Measurements from ENCODE around the gene SLC4A1.

SLC4A1 gene

DNA sequence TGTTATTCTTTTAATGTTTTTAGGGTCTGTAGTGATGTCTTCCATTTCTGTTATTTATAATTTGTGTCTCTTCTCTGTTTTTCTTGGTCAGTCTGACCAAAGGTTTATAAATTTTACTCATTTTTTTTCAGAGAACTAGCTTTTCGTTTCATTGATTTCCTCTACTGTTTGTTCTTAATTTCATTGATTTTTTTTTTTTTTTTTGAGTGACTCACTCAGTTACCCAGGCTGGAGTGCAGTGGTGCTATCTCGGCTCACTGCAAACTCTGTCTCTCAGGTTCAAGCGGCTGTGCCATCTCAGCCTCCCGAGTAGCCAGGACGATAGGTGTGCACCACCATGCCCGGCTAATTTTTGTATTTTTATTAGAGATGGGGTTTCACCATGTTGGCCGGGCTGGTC lies 35.9 kb downstream of the SLC4A1 start:
- in situ Hi-C loops (cut with HindIII; ENCODE audit: low pct_ligation_motif_present, low sequenced_read_pairs), result no loop called here
- no peak for DNase-seq
- no peak overlapping the region for H3K27ac ChIP-seq
- no peak overlapping the region for H3K4me3 ChIP-seq (ENCODE audit: low read depth, low read length)
- no peaks in the 10 kb centered on the region for H3K27me3 ChIP-seq (replicated peaks)
- no peaks in the 10 kb centered on the region for H3K36me3 ChIP-seq (replicated peaks)
- TF ChIP-seq, protein P1, sequence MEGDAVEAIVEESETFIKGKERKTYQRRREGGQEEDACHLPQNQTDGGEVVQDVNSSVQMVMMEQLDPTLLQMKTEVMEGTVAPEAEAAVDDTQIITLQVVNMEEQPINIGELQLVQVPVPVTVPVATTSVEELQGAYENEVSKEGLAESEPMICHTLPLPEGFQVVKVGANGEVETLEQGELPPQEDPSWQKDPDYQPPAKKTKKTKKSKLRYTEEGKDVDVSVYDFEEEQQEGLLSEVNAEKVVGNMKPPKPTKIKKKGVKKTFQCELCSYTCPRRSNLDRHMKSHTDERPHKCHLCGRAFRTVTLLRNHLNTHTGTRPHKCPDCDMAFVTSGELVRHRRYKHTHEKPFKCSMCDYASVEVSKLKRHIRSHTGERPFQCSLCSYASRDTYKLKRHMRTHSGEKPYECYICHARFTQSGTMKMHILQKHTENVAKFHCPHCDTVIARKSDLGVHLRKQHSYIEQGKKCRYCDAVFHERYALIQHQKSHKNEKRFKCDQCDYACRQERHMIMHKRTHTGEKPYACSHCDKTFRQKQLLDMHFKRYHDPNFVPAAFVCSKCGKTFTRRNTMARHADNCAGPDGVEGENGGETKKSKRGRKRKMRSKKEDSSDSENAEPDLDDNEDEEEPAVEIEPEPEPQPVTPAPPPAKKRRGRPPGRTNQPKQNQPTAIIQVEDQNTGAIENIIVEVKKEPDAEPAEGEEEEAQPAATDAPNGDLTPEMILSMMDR (IDR thresholded peaks at IDR 0.05; ENCODE audit: low read depth, low read length, missing control alignments), result no peak

DNA sequence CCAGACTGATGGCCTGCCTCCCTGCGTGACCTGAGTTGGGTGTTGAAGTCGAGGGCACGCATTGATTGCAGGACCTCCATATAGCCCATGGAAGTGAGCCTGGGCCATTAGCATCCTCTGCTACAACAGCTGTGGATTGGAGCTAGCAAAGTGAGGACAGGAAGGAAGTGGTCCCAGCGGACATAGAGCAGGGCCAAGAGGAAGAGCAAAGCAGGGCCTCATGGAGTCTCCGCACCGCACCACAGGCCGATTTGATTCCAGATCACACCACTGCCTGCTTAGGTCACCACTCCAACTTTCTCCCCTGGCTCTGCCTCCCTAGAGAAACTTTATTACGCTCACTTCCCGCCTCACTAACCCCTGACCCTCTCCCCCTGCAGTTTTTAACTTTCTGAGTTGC lies 37.8 kb downstream of the SLC4A1 start:
- TF ChIP-seq, protein P1 (IDR thresholded peaks at IDR 0.05; ENCODE audit: low read depth, low read length, missing control alignments), result no peak

DNA sequence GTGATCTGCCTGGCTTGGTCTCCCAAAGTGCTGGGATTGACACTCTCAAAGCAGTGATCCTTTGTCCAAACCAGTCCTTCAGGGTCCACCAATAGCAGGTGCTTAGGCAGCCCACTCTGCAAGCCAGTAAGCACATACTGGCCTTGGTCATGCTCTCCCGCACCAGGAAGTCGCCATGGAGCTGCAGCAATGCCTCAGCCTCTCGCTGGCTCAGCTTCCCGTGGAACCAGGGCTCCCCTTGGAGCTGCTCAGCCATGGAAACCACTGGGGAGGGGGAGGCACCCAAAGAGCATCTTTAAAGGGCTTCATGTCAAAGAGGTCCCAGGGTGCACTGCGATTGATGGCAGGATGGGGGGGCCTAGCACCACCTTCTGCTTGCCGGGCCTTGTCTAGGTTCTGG lies 38.8 kb downstream of the SLC4A1 start:
- H3K27ac ChIP-seq, result no peak overlapping the region

More for the DNA sequence above, 37.8 kb downstream of the SLC4A1 start:
- Histone ChIP-seq H3K36me3 (replicated peaks) (no peaks in the 10 kb centered on the region), H3K27me3 (replicated peaks) (no peaks in the 10 kb centered on the region), H3K4me3 (ENCODE audit: low read depth, low read length) (no peak overlapping the region), H3K27ac (no peak overlapping the region)
- in situ Hi-C loops (cut with HindIII; ENCODE audit: low pct_ligation_motif_present, low sequenced_read_pairs), result no loop called here
- no peak for DNase-seq

DNA sequence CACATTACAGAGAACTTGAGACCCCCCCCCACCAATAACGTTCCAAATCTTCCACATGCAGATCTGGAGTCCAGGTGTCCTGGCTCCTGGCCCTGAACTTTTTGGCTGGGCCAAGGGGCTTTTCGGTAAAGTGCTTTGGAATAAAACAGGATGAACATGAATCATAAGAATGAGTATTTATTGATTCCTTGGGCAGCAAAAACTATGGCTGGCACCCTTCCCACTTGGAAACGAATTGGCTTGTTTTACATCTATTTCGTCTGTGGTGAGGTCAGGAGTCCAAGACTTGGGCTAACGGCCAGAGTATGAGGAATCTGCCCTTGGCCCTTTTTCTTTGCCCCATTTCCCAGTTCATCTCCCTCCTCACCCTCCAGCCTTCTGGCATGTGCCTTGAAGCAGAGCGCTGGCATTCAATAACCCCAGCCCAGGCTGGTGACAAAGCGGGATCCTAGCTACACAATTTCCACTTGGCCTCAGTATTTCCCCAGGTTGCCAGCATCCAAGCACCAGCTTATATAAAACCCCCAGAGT lies 44.3 kb downstream of the SLC4A1 start:
- peaks cover 2% of the 10 kb centered on the region for H3K36me3 ChIP-seq (replicated peaks)
- TF ChIP-seq, protein P1 (IDR thresholded peaks at IDR 0.05; ENCODE audit: low read depth, low read length, missing control alignments), result no peak
- no peak for DNase-seq
- no peak overlapping the region for H3K27ac ChIP-seq
- in situ Hi-C loops (cut with HindIII; ENCODE audit: low pct_ligation_motif_present, low sequenced_read_pairs), result no loop called here
- H3K4me3 ChIP-seq (ENCODE audit: low read depth, low read length), result no peak overlapping the region
- no peaks in the 10 kb centered on the region for H3K27me3 ChIP-seq (replicated peaks)

More for the DNA sequence above, 38.8 kb downstream of the SLC4A1 start:
- no peak overlapping the region for H3K4me3 ChIP-seq (ENCODE audit: low read depth, low read length)
- no peaks in the 10 kb centered on the region for H3K36me3 ChIP-seq (replicated peaks)
- in situ Hi-C loops (cut with HindIII; ENCODE audit: low pct_ligation_motif_present, low sequenced_read_pairs), result no loop called here
- H3K27me3 ChIP-seq (replicated peaks), result no peaks in the 10 kb centered on the region
- no peak for DNase-seq
- TF ChIP-seq, protein P1 (IDR thresholded peaks at IDR 0.05; ENCODE audit: low read depth, low read length, missing control alignments), result no peak

DNA sequence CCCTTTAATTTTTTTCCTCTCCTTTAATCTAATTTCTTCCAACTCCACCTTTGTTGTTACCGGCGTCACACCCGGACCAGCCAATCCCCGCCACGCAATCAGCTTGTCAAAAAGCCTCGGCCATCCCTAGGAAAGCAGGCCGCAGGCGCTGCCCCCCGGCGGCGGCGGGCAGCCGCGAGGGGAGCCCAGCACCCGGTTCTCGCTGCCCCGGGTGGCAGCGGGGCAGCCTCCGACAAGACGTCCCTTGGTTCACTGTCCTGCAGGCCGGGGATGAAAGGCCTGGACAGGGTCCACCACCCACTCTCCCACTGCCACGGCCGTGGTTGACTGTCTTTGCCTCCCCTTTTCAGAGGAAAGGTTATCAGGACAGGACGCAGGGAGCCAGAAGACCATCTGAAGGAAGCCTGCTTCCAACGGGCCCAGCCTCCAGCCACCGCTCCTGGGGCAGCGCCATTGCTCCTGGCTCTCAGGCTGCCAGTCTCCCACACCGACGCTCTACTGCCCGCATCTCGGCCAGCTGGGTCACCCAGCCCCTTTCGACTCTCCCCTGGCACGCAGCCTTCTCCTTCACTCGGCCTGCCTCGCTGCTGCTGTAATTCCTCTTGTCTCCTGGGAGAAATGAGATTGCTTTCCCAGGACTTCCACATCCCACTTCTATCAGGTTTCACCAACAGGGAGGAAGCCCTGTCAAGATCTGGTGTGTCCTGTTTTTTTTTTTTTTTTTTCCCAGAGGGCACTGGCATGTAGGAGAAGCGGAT lies 45.6 kb downstream of the SLC4A1 start:
- H3K4me3 ChIP-seq (ENCODE audit: low read depth, low read length), result peak overlapping the region; percentile 82
- H3K36me3 ChIP-seq (replicated peaks), result peaks cover 2% of the 10 kb centered on the region
- DNase-seq, result peak; percentile 59
- in situ Hi-C loops (cut with HindIII; ENCODE audit: low pct_ligation_motif_present, low sequenced_read_pairs), result no loop called here
- no peaks in the 10 kb centered on the region for H3K27me3 ChIP-seq (replicated peaks)
- TF ChIP-seq, protein P1 (IDR thresholded peaks at IDR 0.05; ENCODE audit: low read depth, low read length, missing control alignments), result peak; percentile 18
- H3K27ac ChIP-seq, result peak overlapping the region; percentile 29

DNA sequence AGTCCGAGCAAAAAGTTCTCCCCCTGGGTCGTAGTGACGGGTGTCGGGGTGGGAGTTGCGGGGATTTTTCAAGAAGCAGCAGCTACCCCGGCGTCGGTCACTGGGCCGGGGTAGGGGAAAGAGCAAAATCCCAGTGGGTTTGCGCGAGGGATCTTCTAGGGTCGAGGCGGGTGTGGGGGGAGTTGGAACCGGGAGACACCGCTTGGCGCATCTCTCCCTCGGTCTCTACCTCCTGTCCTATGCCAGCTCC lies 46.1 kb downstream of the SLC4A1 start:
- Histone ChIP-seq H3K27me3 (replicated peaks) (no peaks in the 10 kb centered on the region), H3K4me3 (ENCODE audit: low read depth, low read length) (peak overlapping the region; percentile 82), H3K27ac (peak overlapping the region; percentile 29), H3K36me3 (replicated peaks) (peaks cover 4% of the 10 kb centered on the region)
- DNase-seq, result no peak
- in situ Hi-C loops (cut with HindIII; ENCODE audit: low pct_ligation_motif_present, low sequenced_read_pairs), result no loop called here
- TF ChIP-seq, protein P1 (IDR thresholded peaks at IDR 0.05; ENCODE audit: low read depth, low read length, missing control alignments), result no peak
